Activated T-cell treated with anti-CD3 and anti-CD28 coated beads, Interleukin-2, amount 50 U/mL, for 24 hours (primary cell): Measurements from ENCODE around the gene LETM1.

ENCODE experiments used
- DNase-seq: peaks from one replicate; pipeline ENCODE4 v3.0.0-alpha.2; 2020
- H3K27ac Mint-ChIP-seq: 2 replicates; pipeline ENCODE4 v1.8.0; 2020; ENCODE audit warnings: mild to moderate bottlenecking, mixed read lengths
- H3K27me3 Mint-ChIP-seq: 2 replicates; pipeline ENCODE4 v1.8.0; 2020; ENCODE audit warnings: mixed read lengths
- H3K36me3 Mint-ChIP-seq: 2 replicates; pipeline ENCODE4 v1.8.0; 2020; ENCODE audit warnings: low read depth, mixed read lengths
- H3K4me1 Mint-ChIP-seq: 2 replicates; pipeline ENCODE4 v1.8.0; 2020; ENCODE audit warnings: low read depth, mixed read lengths
- H3K4me3 Mint-ChIP-seq: 2 replicates; pipeline ENCODE4 v1.8.0; 2020; ENCODE audit warnings: mild to moderate bottlenecking, moderate library complexity, mixed read lengths
- H3K9me3 Mint-ChIP-seq: 2 replicates; pipeline ENCODE4 v1.8.0; 2020; ENCODE audit warnings: mixed read lengths

The LETM1 gene

GRCh38 chr4:1771555-1772305 lies 84.2 kb downstream of the LETM1 start:
- Mint-ChIP-seq H3K4me1 (peaks cover 2% of the 10 kb centered on the region), H3K36me3 (no peaks in the 10 kb centered on the region), H3K27me3 (peaks cover 8% of the 10 kb centered on the region), H3K27ac (no peak overlapping the region), H3K9me3 (no peaks in the 10 kb centered on the region), H3K4me3 (no peak overlapping the region)
- DNase-seq = no peak

- Mint-ChIP-seq H3K27me3 (peaks cover 10% of the 10 kb centered on the region), H3K9me3 (no peaks in the 10 kb centered on the region), H3K27ac (no peak overlapping the region), H3K4me1 (peaks cover 2% of the 10 kb centered on the region), H3K36me3 (no peaks in the 10 kb centered on the region), H3K4me3 (no peak overlapping the region)
- DNase-seq = no peak
These were observed 85.1 kb downstream of the LETM1 start for GRCh38 chr4:1770791-1771231.

GRCh38 chr4:1770245-1770644 lies 85.7 kb downstream of the LETM1 start:
- H3K27me3 Mint-ChIP-seq = peaks cover 16% of the 10 kb centered on the region
- H3K4me3 Mint-ChIP-seq = no peak overlapping the region

GRCh38 chr4:1769692-1770091 lies 86.3 kb downstream of the LETM1 start:
- Mint-ChIP-seq H3K27me3 (peaks cover 22% of the 10 kb centered on the region), H3K27ac (no peak overlapping the region), H3K36me3 (no peaks in the 10 kb centered on the region), H3K9me3 (no peaks in the 10 kb centered on the region), H3K4me1 (peaks cover 2% of the 10 kb centered on the region), H3K4me3 (no peak overlapping the region)
- DNase-seq = no peak

More at GRCh38 chr4:1770245-1770644, 85.7 kb downstream of the LETM1 start:
- Mint-ChIP-seq H3K9me3 (no peaks in the 10 kb centered on the region), H3K27ac (no peak overlapping the region), H3K4me1 (peaks cover 2% of the 10 kb centered on the region), H3K36me3 (no peaks in the 10 kb centered on the region)
- no peak for DNase-seq

GRCh38 chr4:1768367-1769034 lies 87.5 kb downstream of the LETM1 start:
- Mint-ChIP-seq H3K9me3 (no peaks in the 10 kb centered on the region), H3K4me3 (peak overlapping the region; percentile 49), H3K36me3 (no peaks in the 10 kb centered on the region), H3K4me1 (peaks cover 2% of the 10 kb centered on the region), H3K27ac (no peak overlapping the region), H3K27me3 (peaks cover 30% of the 10 kb centered on the region)
- DNase-seq = no peak

GRCh38 chr4:1767770-1768366 lies 88.1 kb downstream of the LETM1 start:
- Mint-ChIP-seq H3K4me1 (peaks cover 2% of the 10 kb centered on the region), H3K27ac (no peak overlapping the region), H3K36me3 (no peaks in the 10 kb centered on the region), H3K27me3 (peaks cover 30% of the 10 kb centered on the region), H3K9me3 (no peaks in the 10 kb centered on the region), H3K4me3 (peak overlapping the region; percentile 49)
- peak; percentile 62 for DNase-seq

- Mint-ChIP-seq H3K9me3 (no peaks in the 10 kb centered on the region), H3K4me3 (no peak overlapping the region), H3K4me1 (peaks cover 2% of the 10 kb centered on the region), H3K27ac (no peak overlapping the region), H3K27me3 (peaks cover 33% of the 10 kb centered on the region), H3K36me3 (no peaks in the 10 kb centered on the region)
- DNase-seq = peak; percentile 46
These were observed 88.7 kb downstream of the LETM1 start for GRCh38 chr4:1767061-1767769.

GRCh38 chr4:1766106-1767060 lies 89.6 kb downstream of the LETM1 start:
- H3K4me1 Mint-ChIP-seq = no peaks in the 10 kb centered on the region
- H3K36me3 Mint-ChIP-seq = no peaks in the 10 kb centered on the region
- H3K9me3 Mint-ChIP-seq = no peaks in the 10 kb centered on the region
- no peak overlapping the region for H3K27ac Mint-ChIP-seq
- H3K27me3 Mint-ChIP-seq = peaks cover 33% of the 10 kb centered on the region
- no peak overlapping the region for H3K4me3 Mint-ChIP-seq
- DNase-seq = no peak

- Mint-ChIP-seq H3K9me3 (no peaks in the 10 kb centered on the region), H3K27ac (no peak overlapping the region), H3K27me3 (peaks cover 33% of the 10 kb centered on the region), H3K4me1 (no peaks in the 10 kb centered on the region), H3K36me3 (no peaks in the 10 kb centered on the region), H3K4me3 (no peak overlapping the region)
- no peak for DNase-seq
These were observed 90.4 kb downstream of the LETM1 start for GRCh38 chr4:1765409-1766072.

- Mint-ChIP-seq H3K27me3 (peaks cover 33% of the 10 kb centered on the region), H3K27ac (no peak overlapping the region), H3K36me3 (no peaks in the 10 kb centered on the region), H3K9me3 (no peaks in the 10 kb centered on the region), H3K4me3 (no peak overlapping the region), H3K4me1 (no peaks in the 10 kb centered on the region)
- DNase-seq = no peak
These were observed 91.3 kb downstream of the LETM1 start for GRCh38 chr4:1764670-1765069.

GRCh38 chr4:1763550-1764080 lies 92.3 kb downstream of the LETM1 start:
- no peaks in the 10 kb centered on the region for H3K4me1 Mint-ChIP-seq
- DNase-seq = no peak
- no peaks in the 10 kb centered on the region for H3K9me3 Mint-ChIP-seq
- H3K36me3 Mint-ChIP-seq = no peaks in the 10 kb centered on the region
- no peak overlapping the region for H3K27ac Mint-ChIP-seq
- peaks cover 33% of the 10 kb centered on the region for H3K27me3 Mint-ChIP-seq
- H3K4me3 Mint-ChIP-seq = no peak overlapping the region

- Mint-ChIP-seq H3K9me3 (no peaks in the 10 kb centered on the region), H3K27me3 (peaks cover 28% of the 10 kb centered on the region), H3K36me3 (no peaks in the 10 kb centered on the region), H3K4me1 (no peaks in the 10 kb centered on the region), H3K27ac (no peak overlapping the region), H3K4me3 (no peak overlapping the region)
- DNase-seq = no peak
These were observed 92.8 kb downstream of the LETM1 start for GRCh38 chr4:1763070-1763549.
